HG03432 (cell line): ENCODE measurements around the gene AP3S2.
"Not testable (repeated sequence)": the region's sequence is repeated elsewhere in the genome, so short reads cannot be mapped to it uniquely, and the experiment has no call there.

Source experiments
- ATAC-seq: cut with Tn5 transposase; IDR thresholded peaks from one replicate; pipeline ENCODE4 v1.9.1; 2021; ENCODE audit warnings: mild to moderate bottlenecking, moderate library complexity; ENCODE audit not compliant: unreplicated experiment

The AP3S2 gene

DNA sequence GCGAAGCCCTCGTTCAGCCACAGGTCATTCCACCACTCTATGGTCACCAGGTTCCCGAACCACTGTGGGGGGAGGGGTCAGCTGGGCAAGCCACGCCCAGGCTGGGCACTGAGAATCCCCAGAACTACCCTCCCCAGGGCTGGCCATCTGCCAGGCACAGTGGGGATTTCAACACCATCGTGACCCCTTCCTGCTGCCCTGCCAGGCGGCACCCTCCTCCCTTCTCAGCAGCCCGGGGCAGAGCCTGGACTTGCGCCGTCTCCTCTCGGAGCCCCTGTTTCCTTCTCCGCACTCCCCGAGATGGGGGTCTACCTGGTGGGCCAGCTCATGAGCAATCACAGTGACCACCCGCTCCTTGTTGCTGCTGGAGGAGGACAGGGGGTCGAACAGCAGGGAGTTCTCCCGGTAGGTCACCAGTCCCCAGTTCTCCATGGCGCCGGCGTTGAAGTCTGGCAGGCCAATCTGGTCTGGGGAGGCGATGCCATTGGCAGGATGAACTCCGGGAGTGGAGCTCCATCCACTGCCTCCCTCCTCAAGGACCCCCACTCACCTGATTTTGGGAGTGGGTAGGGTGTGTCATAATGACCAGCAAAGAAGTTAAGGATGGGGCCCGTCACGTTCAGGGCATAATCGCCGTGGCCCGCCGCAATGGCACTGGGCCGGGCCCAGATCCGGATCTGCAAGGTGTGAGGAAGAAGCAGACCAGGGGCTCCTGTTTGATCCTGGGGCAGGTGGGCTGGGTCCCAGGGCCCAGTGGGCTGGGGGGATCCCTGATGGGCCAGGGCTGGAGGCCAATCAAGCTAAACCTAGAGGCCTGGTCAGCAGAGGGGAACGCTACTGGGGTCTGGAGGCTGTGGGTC lies 89.6 kb downstream of the AP3S2 start:
- no peak for ATAC-seq

DNA sequence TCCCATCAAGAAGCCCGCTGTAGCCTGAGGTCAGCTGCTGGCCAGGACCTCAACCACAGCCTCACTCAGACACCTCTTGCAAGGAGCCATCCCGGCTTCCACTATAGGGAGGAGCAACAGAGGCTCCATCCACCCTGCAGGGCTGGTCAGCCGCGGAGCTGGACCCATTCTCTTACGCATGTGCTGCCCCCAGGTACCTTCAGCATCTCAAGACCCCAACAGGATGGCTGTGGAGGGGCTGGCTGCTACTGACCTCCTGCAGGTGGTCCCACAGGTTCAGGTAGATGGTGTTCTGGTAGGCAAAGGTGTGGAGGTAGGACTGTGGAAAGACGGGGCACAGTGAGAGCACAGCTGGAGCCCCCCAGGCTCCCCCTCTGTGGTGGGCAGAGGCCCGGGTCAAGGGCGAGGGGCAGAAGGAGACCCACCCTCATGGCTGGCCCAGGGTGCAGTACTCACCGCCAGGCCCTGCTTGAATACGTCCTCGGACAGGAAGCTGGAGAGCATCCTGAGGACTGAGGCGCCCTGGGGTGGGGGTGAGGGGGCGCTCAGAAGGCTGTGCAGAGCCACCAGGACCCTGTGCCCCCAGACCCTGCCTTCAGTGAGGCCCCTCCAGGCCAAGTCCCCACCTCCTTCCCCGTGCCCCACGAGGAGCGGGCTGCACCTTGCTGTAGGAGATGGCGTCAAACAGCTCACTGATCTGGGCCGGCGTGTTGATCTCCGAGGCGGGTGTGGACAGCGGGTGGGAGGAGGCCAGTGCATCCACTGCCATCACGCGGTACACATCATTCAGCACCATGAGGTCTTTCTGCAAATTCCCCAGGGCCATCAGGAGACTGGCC lies 90.6 kb downstream of the AP3S2 start:
- no peak for ATAC-seq

DNA sequence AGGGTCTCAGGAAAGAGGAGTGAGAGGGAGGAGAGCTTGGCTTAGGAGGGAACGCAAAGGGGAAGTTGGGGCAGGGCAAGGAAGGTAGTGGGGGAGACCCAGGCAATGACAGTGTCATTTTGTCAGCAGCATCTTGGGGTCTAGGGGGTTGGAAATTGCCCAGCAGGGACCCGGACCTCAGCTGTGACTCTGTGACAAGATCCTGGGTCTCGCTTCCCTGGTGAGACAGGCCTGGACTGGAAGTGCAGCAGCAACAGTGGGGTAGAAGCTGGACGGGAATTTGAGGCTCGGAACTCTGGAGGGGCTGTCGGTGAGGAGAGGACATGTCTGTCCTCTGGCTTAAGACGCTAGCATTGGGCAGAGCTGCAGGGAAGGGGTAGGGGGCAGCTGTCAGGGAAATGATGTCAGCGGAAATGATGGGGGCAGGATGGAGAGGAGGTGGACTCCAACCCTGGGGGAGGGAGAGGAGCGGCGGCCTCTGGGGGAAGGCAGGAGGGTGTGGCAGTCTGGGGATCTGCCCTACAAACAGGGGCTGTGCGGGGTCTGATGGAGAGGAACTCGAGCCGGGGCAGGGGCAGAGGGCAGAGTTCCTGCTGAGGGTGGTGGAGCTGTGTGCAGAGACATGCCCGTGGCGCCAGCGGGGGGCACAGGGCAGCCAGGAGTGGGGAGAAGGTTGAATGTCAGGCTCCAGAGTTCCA lies 91.4 kb downstream of the AP3S2 start:
- ATAC-seq, result no peak

DNA sequence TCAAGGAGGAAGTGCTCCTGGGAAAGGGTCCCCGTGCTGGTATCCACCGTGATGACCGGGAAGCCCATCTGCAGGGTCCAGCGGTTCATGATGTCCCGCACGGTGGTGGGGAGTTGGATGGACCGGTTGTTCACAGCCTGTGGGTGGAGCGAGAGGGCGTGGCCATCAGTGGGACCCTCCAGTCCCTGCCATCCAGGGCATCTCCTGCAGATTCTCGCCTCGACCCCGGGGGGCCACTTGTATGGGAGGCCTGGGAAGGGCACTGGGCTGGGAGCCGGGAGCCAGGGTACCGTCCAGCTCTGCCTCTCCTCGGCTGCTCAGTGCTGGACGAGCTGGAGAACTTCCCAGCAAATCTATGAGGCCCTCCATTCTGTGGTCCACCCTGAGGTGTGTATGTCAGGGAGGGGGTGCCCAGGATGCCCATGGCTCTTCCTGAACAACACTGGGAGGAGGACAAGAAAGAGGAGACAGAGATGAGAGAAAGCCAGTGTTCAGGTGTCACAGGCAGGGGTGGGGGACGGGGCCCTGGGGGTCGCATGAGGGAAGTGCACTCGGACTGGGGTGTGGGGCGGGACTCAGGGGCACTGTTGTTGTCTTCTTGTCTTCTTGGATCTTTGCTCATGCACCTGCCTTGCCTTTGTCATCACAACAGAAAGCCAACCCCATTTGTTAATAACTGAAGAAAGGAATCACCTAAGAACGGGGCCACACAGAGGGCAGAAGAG lies 92.2 kb downstream of the AP3S2 start:
- ATAC-seq, result no peak

DNA sequence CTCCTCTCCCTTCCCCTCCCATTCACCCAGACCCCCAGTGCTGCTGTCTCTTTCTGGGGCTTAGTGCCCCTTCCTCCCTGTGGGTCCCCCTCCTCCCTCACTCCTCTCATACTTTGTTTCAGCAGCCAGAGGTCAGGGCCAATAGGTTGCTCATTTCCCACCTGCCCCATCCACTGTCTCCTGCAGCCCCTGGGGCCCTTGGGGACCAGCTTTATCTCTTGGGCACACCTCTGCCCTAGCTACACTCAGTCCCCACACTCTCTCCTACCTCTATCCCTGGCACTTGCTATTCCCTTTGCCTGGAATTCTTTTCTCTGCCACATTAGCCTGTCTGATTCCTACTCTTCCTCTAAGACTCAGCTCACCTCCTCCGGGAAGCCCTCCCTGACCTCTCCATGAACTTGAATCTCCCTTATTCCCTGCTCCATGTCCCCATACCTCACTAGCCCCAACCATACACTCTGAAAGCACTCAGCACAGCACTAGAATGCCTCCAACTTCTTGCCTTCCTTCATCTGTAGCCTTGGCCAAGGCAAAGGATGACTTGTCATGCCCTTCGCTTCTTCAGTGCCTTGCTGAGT lies 93.8 kb downstream of the AP3S2 start:
- no peak for ATAC-seq

DNA sequence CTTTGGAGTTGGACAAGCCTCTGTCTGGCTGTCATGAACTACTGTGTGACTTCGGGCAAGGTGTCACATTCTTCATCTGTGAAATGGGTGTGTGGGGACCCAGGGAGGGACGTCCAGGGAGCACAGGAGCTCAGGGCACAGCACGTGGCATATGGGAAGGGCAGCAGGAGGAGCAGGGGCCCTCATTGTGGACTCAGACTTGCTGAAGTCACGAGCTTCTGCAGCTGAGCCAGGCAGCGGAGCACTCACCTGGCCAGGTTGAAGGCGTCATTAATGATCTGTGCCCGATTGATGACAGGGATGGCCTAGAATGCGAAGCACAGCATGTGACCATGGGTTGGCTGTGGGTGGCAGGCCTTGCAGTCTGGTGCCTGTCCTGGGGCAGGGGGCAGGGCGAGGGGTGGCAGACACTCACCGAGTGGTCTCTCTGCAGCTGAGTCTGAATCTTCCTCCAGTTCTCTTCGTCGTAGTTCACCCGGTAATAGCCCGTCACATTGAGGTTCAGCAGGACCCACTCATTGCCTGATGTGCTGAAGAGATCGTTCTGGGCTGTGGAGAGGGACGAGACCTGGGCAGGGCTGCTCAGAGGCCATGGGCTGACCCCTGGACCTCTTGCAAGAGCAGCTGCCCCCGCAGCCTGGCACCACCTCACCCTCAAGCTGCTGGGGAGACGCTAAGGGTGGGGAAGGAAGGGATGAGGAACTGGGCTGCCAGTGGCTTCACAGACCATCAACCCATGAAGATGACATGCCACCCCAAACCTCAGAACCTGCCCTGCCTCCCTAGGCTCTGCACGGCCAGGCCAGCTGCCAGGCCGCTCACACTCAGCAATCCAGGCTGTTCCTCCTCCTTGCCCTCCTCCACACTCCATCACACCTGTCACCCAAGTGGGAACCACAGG lies 94.5 kb downstream of the AP3S2 start:
- no peak for ATAC-seq

DNA sequence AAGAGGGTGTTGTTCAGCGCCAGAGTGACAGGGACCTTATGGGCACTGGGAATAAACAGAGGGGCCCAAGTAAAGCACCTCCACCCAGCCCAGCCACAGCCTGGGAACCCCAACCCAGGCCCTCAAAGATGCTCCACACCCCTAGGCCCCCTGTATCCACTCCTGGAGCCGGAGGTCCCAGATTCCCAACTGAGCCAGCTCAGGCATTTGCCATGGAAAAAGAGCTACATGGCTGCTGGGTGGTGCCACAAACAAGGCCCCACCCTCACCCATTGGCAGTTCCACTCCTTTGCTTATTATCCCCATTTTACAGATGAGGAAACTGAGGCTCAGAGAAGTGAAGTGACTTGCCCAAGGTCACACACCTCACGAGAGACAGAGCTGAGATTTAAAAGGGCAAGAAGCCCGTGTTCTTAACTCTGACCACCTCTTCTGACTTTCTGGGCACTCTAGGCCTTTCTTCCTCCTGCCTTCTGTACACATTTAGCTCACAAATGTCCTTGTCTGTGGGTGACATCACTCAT lies 96.1 kb downstream of the AP3S2 start:
- no peak for ATAC-seq

DNA sequence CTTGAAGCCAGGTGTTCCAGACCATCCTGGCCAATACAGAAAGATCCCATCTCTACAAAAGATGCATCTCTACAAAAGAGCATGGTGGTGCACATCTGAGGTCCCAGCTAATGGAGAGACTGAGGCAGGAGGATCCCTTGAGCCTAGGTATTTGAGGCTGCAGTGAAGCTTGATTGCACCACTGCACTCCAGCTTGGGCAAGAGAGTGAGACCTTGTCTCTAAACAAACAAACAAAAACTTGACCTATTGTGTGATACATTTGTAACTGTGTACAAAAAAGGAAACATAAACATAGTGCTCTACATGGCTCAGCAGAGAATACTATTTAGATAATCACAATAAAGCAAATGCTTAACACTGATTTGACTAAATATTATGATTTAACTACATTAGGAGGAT lies 97.8 kb downstream of the AP3S2 start:
- no peak for ATAC-seq

DNA sequence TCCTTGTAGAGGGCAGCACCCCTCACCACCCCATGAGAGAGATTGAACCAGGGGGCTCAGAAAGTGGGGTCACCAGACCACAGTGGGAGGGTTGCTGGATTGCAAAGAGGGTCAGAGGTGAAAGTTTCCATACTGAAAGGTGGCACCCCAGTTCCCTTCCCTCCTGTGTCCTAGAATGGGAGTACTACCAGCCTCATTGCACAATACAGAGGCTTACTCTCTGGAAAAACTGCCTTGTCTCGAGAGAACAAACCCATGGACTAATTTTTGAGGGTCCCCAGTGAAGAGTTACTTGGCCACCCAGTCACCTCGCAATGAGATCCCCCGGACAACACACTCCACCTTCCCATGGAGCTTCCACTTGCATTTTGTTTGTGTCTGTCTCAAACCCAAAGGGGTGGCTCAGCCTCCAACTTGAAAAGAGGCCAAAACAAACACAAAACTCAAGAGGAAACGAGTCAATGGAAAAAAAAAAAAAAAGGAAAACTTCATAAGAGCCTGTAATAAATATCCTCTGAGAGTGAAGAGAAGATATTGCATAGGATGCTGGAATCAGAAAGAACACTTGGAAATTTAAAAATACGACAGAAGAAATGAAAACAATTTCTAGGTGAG lies 99.1 kb downstream of the AP3S2 start:
- ATAC-seq, result no peak

DNA sequence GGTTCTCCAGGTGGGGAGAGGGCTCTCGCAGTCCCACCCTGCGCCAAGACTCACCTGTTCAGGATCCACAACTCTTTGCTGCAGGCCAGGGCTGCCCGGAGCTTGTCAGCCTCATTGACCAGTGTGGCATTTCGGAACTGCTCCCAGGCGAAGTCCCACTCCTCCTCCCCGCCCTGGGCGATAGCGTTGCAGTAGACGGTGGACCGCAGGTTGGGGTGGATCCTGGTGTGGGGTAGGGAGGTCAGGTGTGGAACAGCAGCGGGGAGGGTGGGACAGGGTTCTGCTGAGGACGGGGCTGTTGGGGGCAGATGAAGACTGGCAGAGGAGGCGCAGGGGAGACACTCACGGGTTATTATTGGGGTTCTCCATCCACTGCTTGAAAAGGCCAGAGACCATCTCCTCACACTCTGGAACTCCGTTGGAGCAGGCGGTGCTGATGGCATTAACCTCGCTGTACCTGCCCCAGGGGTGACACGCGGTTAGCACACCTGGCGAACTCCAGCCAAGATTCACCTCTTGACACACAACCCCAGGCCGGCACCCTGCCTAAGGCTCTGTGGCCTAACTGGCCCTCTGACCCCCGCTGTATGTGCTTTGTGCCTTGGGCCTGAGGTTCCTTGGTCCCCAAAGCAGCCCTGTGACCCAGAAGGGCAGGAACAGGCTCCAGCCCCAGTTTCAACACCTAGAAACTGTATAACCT lies 101.5 kb downstream of the AP3S2 start:
- no peak for ATAC-seq

DNA sequence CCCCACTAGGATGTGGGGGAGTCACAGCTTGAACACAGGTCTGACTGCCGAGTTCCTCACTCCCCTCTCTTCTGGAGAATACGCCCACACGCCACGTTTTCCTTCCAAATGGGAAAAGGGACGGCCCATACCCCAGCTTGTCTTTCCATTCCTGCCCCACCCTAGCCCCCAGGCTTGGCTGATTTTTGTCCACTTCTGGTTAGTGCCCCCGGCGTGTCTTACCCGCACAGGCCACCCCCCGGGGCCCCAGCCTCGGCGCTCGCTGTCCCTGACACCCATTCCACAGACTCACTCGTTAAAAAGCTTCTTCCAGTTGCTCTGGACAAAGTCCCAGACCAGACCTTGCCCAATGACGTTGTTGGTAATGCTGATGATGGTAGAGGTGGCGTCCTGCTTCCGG lies 103.1 kb downstream of the AP3S2 start:
- no peak for ATAC-seq

DNA sequence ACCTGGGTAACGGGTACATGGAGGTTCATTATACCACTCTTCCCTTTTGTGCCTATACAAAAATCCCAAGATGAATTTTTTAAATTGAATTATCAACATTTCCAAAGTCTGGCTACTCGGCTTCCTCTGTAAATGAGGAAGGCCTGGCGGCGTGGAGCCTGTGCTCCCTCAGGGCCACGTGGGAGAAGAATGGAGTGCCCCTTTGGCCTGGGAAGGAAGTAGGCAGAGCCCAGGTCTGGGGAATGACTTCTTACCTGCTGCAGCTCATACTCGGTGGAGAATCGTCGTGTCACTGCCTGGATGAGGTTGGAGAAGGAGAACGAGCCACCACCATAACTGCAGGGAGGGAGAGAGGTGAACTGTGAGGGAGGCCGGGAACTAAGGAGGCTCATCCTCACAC lies 103.6 kb downstream of the AP3S2 start:
- no peak for ATAC-seq

DNA sequence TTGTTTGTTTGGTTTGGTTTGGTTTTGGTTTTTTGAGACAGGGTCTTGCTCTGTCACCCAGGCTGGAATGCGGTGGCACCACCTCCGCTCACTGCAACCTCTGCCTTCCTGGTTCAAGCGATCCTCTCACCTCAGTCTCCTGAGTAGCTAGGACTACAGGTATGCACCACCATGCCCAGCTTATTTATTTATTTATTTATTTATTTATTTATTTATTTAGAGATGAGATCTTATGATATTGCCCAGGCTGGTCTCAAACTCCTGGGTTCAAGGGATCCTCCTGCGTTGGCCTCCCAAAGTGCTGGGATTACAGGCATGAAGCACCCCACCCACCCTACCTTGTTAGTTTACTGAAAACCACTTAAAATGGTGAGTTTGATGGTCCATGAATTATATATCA lies 105.2 kb downstream of the AP3S2 start:
- not testable (repeated sequence) for ATAC-seq

DNA sequence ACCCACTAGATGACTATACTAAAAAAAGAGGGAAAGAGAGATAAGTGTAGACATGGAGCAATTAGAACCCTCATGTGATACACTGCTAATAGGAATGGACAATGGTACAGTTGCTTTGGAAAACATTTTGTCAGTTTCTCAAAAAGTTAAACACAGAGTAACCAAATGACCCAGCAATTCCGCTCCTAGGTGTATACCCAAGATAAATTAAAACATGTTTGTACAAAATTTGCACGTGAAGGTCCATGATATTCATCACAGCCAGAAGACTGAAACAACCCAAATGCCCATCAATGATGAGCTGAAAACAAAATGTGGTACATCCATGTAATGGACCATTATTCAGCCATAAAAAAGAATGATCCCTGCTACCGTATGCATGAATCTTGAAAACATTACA lies 105.8 kb downstream of the AP3S2 start:
- ATAC-seq, result no peak

DNA sequence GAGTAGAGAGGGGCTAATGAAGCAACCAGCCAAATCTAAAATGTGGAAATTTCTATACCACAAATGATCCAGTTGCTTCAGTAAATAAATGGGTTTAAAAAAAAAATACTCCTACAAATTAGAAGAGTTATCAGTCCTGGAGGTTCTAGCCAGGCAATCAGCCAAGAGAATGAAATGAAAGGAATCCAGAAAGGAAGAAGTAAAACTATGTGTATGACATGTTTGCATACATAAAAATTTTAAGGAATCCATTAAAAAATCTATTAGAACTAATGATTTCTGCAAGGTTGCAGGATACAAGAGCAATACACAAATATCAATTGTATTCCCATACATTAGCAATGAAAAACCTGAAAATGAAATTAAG lies 108.0 kb downstream of the AP3S2 start:
- ATAC-seq, result no peak

DNA sequence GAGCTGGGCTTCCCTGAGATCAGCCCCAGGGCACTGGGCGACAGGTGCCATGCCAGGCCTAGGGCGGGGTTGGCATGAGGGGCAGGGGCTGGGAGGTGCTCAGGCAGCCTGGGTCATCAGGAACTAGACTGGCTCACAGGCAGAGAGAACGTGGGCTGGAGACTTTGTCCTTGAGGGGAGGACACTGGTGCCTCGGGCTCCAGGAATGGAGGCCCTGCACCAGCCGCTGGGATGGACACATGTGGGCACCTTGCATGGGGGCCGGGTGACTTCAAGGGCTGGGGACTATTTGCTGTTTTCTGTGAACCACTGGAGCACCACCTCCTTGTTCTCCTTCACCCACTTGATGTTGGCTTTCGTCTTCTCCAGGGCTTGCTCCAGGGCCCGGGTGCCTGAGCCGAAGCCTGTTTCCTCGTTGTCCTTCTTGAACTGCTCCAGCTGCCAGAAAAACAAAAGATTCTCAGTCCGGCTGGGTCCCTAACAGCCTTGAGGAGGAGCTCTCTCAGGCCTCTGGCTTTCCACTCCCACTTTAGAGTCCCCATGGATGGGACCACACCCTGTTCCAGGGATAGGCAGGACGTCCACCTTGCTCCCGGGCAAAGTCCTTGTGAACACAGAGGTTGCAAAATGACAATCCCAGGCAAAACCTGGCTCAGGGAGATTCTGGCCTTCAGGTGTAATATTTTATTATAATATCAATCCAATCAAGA lies 108.6 kb downstream of the AP3S2 start:
- ATAC-seq, result no peak

DNA sequence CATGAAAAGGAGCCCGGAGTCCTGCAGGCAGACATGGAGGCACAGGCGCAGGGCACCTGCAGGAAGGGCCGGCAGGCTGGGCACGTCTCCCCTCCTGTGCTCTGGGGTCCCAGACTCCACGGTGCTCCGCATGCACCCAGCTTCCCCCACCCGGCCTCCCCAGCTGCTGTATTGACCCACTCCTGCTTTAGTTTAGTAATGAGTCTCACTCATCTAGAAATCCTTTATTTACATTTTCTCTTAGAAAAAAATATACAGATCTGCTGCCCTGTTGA lies 109.2 kb downstream of the AP3S2 start:
- ATAC-seq, result no peak
